Astrocyte (in vitro differentiated cells and primary cell): ENCODE data around the gene DYNLT4.

ENCODE experiments used
- EZH2 ChIP-seq: IDR thresholded peaks from 2 replicates; pipeline ENCODE4 v1.6.1; 2012; ENCODE audit warnings: mild to moderate bottlenecking, low read length, inconsistent platforms; ENCODE audit not compliant: insufficient read depth
- TF ChIP-seq, protein P1 (sequence below): IDR thresholded peaks from 2 replicates; pipeline ENCODE4 v1.5.1; 2011; ENCODE audit warnings: low read depth, mild to moderate bottlenecking, inconsistent platforms, low read length, moderate library complexity; ENCODE audit not compliant: insufficient read depth

DNA sequence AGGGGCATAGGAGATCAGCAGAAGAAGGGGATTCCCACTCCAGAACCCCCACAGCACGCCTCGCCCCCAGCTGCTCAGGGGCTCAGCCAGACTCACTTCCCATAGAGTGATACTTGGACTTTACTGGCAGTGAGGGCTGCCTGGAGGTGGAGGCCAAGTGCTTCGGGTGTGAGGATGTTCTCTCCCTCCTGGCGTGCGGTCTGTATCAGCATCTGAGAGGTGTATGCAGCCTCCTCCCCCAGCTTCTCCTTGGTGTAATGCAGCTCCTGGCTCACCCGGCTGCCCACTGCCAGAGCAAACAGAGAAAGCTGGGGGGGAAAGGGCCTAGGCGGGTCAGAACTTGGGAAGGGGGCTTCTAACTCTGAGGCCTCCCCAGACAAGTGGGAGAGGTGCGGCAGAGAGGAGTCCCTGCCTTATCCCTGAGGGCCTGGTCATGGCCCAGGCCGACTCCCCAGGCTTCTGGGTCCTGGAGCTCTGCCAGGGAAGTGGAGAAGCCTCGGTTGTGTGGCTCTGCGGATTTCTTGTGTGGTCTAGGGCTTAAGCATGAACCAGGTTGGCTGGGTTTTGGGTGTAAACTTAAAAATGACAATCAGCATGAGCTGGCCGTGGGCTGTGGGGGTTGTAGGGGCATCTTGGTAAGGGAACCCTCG lies 25.0 kb upstream of the DYNLT4 start:
- TF ChIP-seq, protein P1, sequence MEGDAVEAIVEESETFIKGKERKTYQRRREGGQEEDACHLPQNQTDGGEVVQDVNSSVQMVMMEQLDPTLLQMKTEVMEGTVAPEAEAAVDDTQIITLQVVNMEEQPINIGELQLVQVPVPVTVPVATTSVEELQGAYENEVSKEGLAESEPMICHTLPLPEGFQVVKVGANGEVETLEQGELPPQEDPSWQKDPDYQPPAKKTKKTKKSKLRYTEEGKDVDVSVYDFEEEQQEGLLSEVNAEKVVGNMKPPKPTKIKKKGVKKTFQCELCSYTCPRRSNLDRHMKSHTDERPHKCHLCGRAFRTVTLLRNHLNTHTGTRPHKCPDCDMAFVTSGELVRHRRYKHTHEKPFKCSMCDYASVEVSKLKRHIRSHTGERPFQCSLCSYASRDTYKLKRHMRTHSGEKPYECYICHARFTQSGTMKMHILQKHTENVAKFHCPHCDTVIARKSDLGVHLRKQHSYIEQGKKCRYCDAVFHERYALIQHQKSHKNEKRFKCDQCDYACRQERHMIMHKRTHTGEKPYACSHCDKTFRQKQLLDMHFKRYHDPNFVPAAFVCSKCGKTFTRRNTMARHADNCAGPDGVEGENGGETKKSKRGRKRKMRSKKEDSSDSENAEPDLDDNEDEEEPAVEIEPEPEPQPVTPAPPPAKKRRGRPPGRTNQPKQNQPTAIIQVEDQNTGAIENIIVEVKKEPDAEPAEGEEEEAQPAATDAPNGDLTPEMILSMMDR: no peak
- no peak for TF ChIP-seq EZH2
